T47D (cell line): ENCODE measurements around the gene HLCS.
"Not testable (repeated sequence)": the region's sequence is repeated elsewhere in the genome, so short reads cannot be mapped to it uniquely, and the experiment has no call there.

Experiments used
- DNase-seq, 2 experiments: peaks; one replicate each; pipeline versions ENCODE4 v3.0.0 to v3.0.0-alpha.2; 2011 to 2012; ENCODE audit warnings: low read depth in 1 of 2, low spot score in 1 of 2
- JUND ChIP-seq: IDR thresholded peaks from 2 replicates; pipeline ENCODE4 v1.6.1; 2012; ENCODE audit warnings: low read depth
- in situ Hi-C: cut with HindIII; loops from 2 replicates; pipeline ENCODE4 v1.10.0; 2016; ENCODE audit warnings: low sequenced_read_pairs, low pct_unique_long_range_greater_than_20kb

Gene HLCS

DNA sequence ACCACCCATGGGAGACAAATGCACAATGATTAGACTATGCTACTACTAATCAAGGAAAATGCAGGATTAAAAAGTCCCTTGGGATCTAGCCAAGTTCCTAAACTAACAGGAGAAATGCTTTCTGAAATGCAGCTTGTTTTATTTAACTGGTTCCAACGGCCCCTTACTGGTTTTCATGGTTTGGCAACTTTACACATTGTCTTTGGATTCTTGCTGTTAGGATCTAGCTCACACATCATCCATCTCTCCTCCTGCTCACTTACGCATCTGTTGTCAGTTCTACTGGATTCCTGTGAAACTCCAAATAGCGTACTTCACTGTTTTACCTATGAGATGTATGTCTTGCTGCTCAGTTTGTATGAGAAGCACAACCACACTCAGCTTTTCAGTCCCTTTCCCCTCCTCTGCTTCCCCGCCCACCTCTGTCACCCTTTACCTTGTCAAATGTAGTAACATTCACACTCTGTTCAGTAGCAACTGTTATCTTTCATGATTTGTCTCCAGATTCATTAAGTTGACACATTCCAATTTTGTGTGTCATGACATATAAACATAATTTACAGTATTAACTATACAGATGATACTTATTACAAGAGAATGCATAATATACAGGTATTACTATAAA is 137.5 kb downstream of the HLCS start:
- in situ Hi-C loops: no loop called here
- TF ChIP-seq JUND: no peak
- no peak for DNase-seq

DNA sequence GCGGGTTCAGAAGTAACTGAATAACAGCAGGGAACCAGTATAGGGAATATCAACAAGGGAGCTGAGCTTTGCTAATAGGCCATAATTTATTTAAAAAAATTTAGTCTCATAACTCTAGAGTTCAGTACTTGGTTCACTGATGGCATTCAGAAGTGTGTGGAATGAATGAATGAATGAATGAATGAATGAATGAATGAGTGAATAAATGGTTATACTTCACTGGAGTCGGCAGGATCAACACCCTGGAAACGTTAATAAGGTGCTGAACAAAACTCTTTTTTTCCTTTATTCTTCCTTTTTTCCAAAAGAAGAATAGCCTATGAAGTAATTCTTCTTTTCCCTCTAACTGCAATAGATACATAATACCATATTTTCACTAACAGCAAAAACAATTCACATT is 138.3 kb downstream of the HLCS start:
- TF ChIP-seq JUND: no peak
- in situ Hi-C loops: no loop called here
- no peak for DNase-seq

DNA sequence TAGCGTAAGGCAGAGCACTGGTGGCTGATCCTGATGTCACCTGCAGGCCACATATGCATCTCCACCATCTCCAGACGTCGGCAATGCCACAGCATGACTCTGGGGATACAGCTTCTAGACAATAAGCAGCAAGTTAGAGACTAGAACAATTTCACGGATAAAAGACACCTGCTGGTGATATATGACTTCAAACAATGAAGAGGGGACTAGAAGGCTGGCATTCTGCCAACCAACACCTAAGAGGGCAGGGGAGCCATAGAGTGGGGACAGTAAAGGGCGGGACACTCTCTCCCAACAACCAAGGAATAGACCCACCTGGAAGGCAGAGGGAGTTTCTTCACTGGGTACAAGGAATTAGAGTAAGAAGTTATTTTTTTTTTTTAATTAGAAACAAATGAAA is 140.8 kb downstream of the HLCS start:
- TF ChIP-seq JUND: no peak
- no peak for DNase-seq
- in situ Hi-C loops: no loop called here

- in situ Hi-C loops: no loop called here
- no peak for TF ChIP-seq JUND
- DNase-seq: no peak
Measured at GRCh38 chr21:36821032-36821299, 145.5 kb downstream of the HLCS start.

- TF ChIP-seq JUND: no peak
- no peak for DNase-seq
- in situ Hi-C loops: no loop called here
Measured at GRCh38 chr21:36820176-36821031, 146.1 kb downstream of the HLCS start.

GRCh38 chr21:36817732-36818450 is 148.6 kb downstream of the HLCS start:
- no peak for DNase-seq
- in situ Hi-C loops: no loop called here
- TF ChIP-seq JUND: no peak

DNA sequence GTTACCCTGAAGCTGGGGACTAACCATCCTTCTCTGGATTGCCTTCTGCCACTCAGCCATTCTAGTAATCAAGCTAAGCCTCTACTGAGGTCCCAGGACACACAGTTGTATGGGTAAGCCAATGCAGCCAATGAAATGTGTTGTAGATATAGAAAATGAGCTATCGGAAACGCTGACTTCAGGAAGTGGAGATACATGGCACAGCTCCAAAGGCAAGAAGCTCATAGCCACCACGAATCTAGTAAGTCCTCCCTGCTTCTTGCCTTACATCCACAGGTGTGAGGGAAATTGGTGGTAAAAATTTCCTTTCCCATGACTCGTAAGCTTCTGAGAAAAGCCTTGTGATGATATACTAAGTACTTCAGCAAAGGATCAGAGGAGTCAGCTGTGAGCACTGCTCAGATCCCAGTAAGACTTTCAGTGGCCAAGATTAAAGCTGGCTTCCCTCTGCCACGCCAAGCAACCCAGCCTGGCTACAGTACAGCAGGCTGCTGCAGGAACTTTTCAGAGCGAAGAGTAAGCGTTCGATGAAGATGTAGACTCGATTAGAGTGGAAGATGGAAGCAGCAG is 149.8 kb downstream of the HLCS start:
- TF ChIP-seq JUND: no peak

DNA sequence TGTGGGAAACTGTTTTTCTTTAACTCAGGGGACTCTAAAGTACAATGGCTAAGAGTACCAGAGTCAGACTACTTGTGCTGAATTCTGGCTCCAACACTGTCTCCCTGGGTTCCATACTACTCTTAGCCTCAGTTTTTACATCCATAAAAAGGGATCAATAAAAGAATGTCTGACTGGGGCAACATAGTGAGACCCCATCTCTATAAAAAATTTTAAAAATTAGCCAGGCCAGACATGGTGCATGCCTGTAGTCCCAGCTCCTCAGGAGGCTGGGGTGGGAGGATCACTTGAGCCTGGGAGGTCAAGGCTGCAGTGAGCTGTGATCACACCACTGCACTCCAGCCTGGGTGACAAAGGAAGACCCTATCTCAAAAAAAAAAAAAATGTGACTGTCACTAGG is 150.4 kb downstream of the HLCS start:
- in situ Hi-C loops, DNase-seq: not testable (repeated sequence)

More for the DNA sequence above, 149.8 kb downstream of the HLCS start:
- no peak for DNase-seq
- in situ Hi-C loops: no loop called here

DNA sequence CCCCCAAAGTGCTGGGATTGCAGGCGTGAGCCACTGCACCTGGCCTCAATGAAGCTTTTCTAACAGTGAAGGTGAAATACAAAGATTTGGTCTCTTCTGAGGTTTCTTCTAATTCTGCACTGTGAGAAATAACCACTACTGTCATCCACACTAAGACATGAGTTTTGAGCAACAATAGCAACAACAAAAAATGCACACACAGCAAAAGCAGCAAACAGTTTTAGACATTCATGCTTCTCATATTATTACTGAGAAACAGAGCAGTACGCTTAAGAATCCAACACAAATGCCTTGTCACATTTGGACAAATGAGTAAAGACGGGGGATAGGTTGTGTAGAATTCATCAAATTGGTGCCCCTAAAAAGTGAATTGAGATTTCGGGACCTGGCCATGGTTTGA is 151.2 kb downstream of the HLCS start:
- TF ChIP-seq JUND: no peak
- in situ Hi-C loops: no loop called here
- no peak for DNase-seq

- TF ChIP-seq JUND: no peak
- in situ Hi-C loops: no loop called here
- no peak for DNase-seq
Measured at GRCh38 chr21:36813052-36813451, 153.4 kb downstream of the HLCS start.

GRCh38 chr21:36811762-36812161 is 154.7 kb downstream of the HLCS start:
- in situ Hi-C loops: no loop called here
- no peak for DNase-seq
- no peak for TF ChIP-seq JUND

DNA sequence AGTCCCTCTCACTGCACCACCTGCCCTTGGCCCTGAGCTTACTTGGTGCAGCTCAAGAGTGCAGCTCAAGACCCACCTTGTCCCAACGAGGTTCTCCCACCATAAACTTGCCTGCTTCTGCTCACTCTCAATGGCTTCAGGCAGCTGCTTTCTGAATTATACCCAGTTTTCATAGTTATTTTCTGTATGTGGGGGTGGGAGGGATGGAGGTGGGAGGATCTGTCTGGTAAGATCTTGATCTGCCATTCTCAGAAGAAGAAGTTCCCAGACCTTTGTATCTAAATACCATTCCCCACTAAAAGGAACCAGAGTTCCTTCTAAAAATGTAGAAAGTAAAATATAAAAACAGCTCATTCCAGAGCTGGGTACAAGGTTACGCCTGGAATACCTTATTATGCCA is 156.0 kb downstream of the HLCS start:
- in situ Hi-C loops: no loop called here
- DNase-seq: no peak
- TF ChIP-seq JUND: no peak

- in situ Hi-C loops: no loop called here
- no peak for TF ChIP-seq JUND
Measured at GRCh38 chr21:36807422-36807928, 159.0 kb downstream of the HLCS start.

More at GRCh38 chr21:36807422-36807928, 159.0 kb downstream of the HLCS start:
- no peak for DNase-seq
